Measurements from ENCODE around the gene SETD5.

DNA sequence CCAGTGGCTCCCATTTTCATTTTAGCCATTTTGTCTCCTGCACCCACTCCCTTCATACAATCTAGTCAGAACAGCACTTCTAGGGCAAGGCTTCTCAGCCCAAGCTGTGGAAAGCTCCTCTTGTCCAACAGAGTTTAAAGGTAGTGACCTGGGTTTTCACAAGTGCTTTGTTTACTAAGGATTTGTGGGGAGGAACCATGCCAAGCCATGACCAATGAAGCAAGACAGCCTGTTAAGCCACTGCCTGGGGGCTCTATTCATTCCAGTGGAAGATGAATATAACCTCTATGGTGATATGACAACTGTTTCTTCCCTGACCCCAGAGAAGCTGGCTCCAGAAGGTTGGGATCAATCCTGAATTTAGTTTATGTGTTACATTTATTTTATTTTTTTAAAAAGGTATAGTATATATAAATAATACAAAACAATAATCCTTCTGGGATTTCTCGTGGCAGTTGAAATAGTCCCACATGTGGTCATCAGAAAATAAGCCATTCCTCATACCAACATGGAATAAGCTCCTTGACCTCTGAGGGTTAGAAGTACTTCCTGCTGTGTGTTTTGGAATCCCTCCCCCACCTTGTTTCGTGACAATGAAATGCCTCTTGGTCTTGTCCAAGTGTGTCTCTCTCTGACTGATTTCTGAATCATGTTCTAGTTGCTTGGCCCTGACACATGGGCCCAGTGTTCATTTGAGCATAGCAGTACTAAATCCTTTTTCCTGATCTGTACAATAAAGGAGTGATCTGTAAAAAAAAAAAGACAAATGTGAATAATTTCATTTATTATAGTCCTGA, 47.9 kb upstream of the SETD5 start:
- TF ChIP-seq, protein P1, sequence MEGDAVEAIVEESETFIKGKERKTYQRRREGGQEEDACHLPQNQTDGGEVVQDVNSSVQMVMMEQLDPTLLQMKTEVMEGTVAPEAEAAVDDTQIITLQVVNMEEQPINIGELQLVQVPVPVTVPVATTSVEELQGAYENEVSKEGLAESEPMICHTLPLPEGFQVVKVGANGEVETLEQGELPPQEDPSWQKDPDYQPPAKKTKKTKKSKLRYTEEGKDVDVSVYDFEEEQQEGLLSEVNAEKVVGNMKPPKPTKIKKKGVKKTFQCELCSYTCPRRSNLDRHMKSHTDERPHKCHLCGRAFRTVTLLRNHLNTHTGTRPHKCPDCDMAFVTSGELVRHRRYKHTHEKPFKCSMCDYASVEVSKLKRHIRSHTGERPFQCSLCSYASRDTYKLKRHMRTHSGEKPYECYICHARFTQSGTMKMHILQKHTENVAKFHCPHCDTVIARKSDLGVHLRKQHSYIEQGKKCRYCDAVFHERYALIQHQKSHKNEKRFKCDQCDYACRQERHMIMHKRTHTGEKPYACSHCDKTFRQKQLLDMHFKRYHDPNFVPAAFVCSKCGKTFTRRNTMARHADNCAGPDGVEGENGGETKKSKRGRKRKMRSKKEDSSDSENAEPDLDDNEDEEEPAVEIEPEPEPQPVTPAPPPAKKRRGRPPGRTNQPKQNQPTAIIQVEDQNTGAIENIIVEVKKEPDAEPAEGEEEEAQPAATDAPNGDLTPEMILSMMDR (IDR thresholded peaks at IDR 0.05) = no peak
- no peak for TF ChIP-seq POLR2AphosphoS5 (IDR thresholded peaks at IDR 0.05)
